H9 (cell line): ENCODE results near the gene DPT. TPM values are rescaled to one million over a fixed set of nuclear protein-coding genes. Genes with fewer than 3 reads are reported as not detected.

Experiments used
- DNase-seq: peaks from one replicate; pipeline ENCODE4 v3.0.0-alpha.2; 2017
- H2AFZ ChIP-seq: one replicate; pipeline ENCODE4 v1.6.1; 2013; ENCODE audit warnings: mild to moderate bottlenecking, low read length, control low read depth, moderate library complexity
- H2AK5ac ChIP-seq: 2 replicates; pipeline ENCODE4 v1.6.1; 2013; ENCODE audit warnings: low read length, control low read depth, mixed read lengths; ENCODE audit not compliant: insufficient read length
- H2BK120ac ChIP-seq: one replicate; pipeline ENCODE4 v1.6.1; 2013; ENCODE audit warnings: low read depth, mild to moderate bottlenecking, low read length, control low read depth, inconsistent platforms; ENCODE audit not compliant: poor library complexity, severe bottlenecking
- H2BK12ac ChIP-seq: 2 replicates; pipeline ENCODE4 v1.6.1; 2013; ENCODE audit warnings: low read length, control low read depth, mixed read lengths, low read depth; ENCODE audit not compliant: insufficient read length
- H2BK15ac ChIP-seq: 2 replicates; pipeline ENCODE4 v1.6.1; 2013; ENCODE audit warnings: low read depth, low read length, control low read depth
- H2BK20ac ChIP-seq: one replicate; pipeline ENCODE4 v1.6.1; 2013; ENCODE audit warnings: low read depth, mild to moderate bottlenecking, low read length, control low read depth, inconsistent platforms; ENCODE audit not compliant: poor library complexity, severe bottlenecking
- H2BK5ac ChIP-seq: 2 replicates; pipeline ENCODE4 v1.6.1; 2013; ENCODE audit warnings: low read length, control low read depth, mixed read lengths; ENCODE audit not compliant: insufficient read length
- H3K14ac ChIP-seq: 2 replicates; pipeline ENCODE4 v1.6.1; 2013; ENCODE audit warnings: low read length, control low read depth; ENCODE audit not compliant: insufficient read depth
- H3K18ac ChIP-seq: 2 replicates; pipeline ENCODE4 v1.6.1; 2013; ENCODE audit warnings: low read depth, mild to moderate bottlenecking, mixed read lengths, low read length, control low read depth; ENCODE audit not compliant: insufficient read length
- H3K23ac ChIP-seq: 2 replicates; pipeline ENCODE4 v1.6.1; 2013; ENCODE audit warnings: low read length, control low read depth, mixed read lengths, low read depth; ENCODE audit not compliant: insufficient read length
- H3K23me2 ChIP-seq: 2 replicates; pipeline ENCODE4 v1.6.1; 2013; ENCODE audit warnings: low read depth, mild to moderate bottlenecking, mixed read lengths, low read length, control low read depth; ENCODE audit not compliant: insufficient read length, poor library complexity, severe bottlenecking
- H3K27ac ChIP-seq: 2 replicates; pipeline ENCODE4 v1.5.1; 2013; ENCODE audit warnings: low read length, control low read depth, mixed read lengths, low read depth; ENCODE audit not compliant: insufficient read length
- H3K27me3 ChIP-seq: 2 replicates; pipeline ENCODE4 v1.6.1; 2013; ENCODE audit warnings: low read length, control low read depth, inconsistent platforms; ENCODE audit not compliant: insufficient read depth
- H3K4ac ChIP-seq: 2 replicates; pipeline ENCODE4 v1.6.1; 2013; ENCODE audit warnings: low read depth, mild to moderate bottlenecking, control low read depth, inconsistent platforms, low read length, moderate library complexity
- H3K4me1 ChIP-seq: 2 replicates; pipeline ENCODE4 v1.6.1; 2013; ENCODE audit warnings: low read length, control low read depth, inconsistent platforms; ENCODE audit not compliant: insufficient read depth
- H3K4me2 ChIP-seq: 2 replicates; pipeline ENCODE4 v1.6.1; 2013; ENCODE audit warnings: low read length, control low read depth, mixed read lengths; ENCODE audit not compliant: insufficient read length, insufficient read depth
- H3K56ac ChIP-seq: 2 replicates; pipeline ENCODE4 v1.6.1; 2013; ENCODE audit warnings: low read depth, mild to moderate bottlenecking, mixed read lengths, low read length, control low read depth; ENCODE audit not compliant: insufficient read length
- H3K79me1 ChIP-seq: 2 replicates; pipeline ENCODE4 v1.6.1; 2013; ENCODE audit warnings: low read depth, mild to moderate bottlenecking, moderate library complexity, low read length, control low read depth, inconsistent platforms; ENCODE audit not compliant: insufficient read depth, poor library complexity, severe bottlenecking
- H3K79me2 ChIP-seq: 2 replicates; pipeline ENCODE4 v1.6.1; 2013; ENCODE audit warnings: low read length, control low read depth, inconsistent platforms; ENCODE audit not compliant: insufficient read depth
- H3K9ac ChIP-seq: 2 replicates; pipeline ENCODE4 v1.6.1; 2013; ENCODE audit warnings: low read length, control low read depth, mixed read lengths; ENCODE audit not compliant: insufficient read length; ENCODE audit errors: extremely low read depth
- H3K9me3 ChIP-seq: one replicate; pipeline ENCODE4 v1.6.1; 2013; ENCODE audit warnings: low read depth, low read length, inconsistent platforms; ENCODE audit not compliant: control insufficient read depth
- H3T11ph ChIP-seq: one replicate; pipeline ENCODE4 v1.6.1; 2013; ENCODE audit warnings: mild to moderate bottlenecking, low read length, control low read depth, inconsistent platforms
- H4K20me1 ChIP-seq: one replicate; pipeline ENCODE4 v1.6.1; 2013; ENCODE audit not compliant: control insufficient read depth, insufficient read length, insufficient read depth
- H4K5ac ChIP-seq: 2 replicates; pipeline ENCODE4 v1.6.1; 2013; ENCODE audit warnings: low read depth, mild to moderate bottlenecking, mixed read lengths, low read length, control low read depth; ENCODE audit not compliant: insufficient read length
- H4K8ac ChIP-seq: replicated peaks from 2 replicates; pipeline ENCODE4 v1.6.1; 2013; ENCODE audit warnings: low read length, control low read depth, mixed read lengths, low read depth; ENCODE audit not compliant: insufficient read length
- H4K91ac ChIP-seq: 2 replicates; pipeline ENCODE4 v1.6.1; 2013; ENCODE audit warnings: low read depth, mild to moderate bottlenecking, moderate library complexity, mixed read lengths, low read length, control low read depth; ENCODE audit not compliant: insufficient read length
- H3K27ac Mint-ChIP-seq, 3 experiments: 2 replicates in 2 of 3; 3 replicates in 1 of 3; pipeline ENCODE4 v1.8.0; 2020 to 2021; ENCODE audit warnings: mixed read lengths in 3 of 3, mild to moderate bottlenecking in 1 of 3, moderate library complexity in 1 of 3
- H3K27me3 Mint-ChIP-seq: 2 replicates; pipeline ENCODE4 v1.8.0; 2021; ENCODE audit warnings: low read depth, mild to moderate bottlenecking, moderate library complexity, mixed read lengths
- H3K36me3 Mint-ChIP-seq, 3 experiments: 2 replicates in 2 of 3; 3 replicates in 1 of 3; pipeline ENCODE4 v1.8.0; 2020 to 2021; ENCODE audit warnings: low read depth in 3 of 3, mixed read lengths in 3 of 3; ENCODE audit not compliant: insufficient read depth in 1 of 3
- H3K4me1 Mint-ChIP-seq, 2 experiments: 2 replicates each; pipeline ENCODE4 v1.8.0; 2020; ENCODE audit warnings: mixed read lengths in 2 of 2
- H3K4me3 Mint-ChIP-seq, 2 experiments: 2 replicates in 1 of 2; 3 replicates in 1 of 2; pipeline ENCODE4 v1.8.0; 2020 to 2021; ENCODE audit warnings: mild to moderate bottlenecking in 2 of 2, mixed read lengths in 2 of 2, moderate library complexity in 1 of 2
- H3K9me3 Mint-ChIP-seq, 2 experiments: 2 replicates in 1 of 2; 3 replicates in 1 of 2; pipeline ENCODE4 v1.8.0; 2020; ENCODE audit warnings: mild to moderate bottlenecking in 2 of 2, mixed read lengths in 2 of 2, moderate library complexity in 1 of 2
- CTCF ChIP-seq: fragments of 200-600 bp; sonication (generic); conservative IDR thresholded peaks from 3 replicates; pipeline ENCODE4 v1.8.0; 2021; ENCODE audit warnings: antibody characterized with exemption, mild to moderate bottlenecking
- WGBS: extraction: QIAGEN DNeasy Blood & Tissue Kit; methylation state at CpG from one replicate; pipeline ENCODE4 v1.1.7; 2013; ENCODE audit warnings: missing lambda C conversion rate, low lambda C conversion rate, mixed read lengths; ENCODE audit not compliant: insufficient read length; ENCODE audit errors: extremely low coverage; 5-methylcytosine and 5-hydroxymethylcytosine counted together
- total RNA-seq: library from RNA; stranded (reverse); gene quantifications from 2 replicates; pipeline ENCODE4 v1.2.1, GENCODE V29; 2021

Gene DPT
- total RNA-seq, 1 experiment from 2014 or later = not detected

- Histone ChIP-seq H3K56ac (no peak overlapping the region), H2BK120ac (no peak overlapping the region), H2BK5ac (no peak overlapping the region), H3K18ac (no peak overlapping the region), H3K4me1 (no peaks in the 10 kb centered on the region), H3T11ph (no peak overlapping the region), H4K20me1 (no peaks in the 10 kb centered on the region), H4K91ac (no peak overlapping the region), H3K4ac (no peak overlapping the region), H2AK5ac (no peak overlapping the region), H3K23ac (no peak overlapping the region), H3K4me2 (no peak overlapping the region), H3K23me2 (no peaks in the 10 kb centered on the region), H3K79me1 (no peaks in the 10 kb centered on the region), H4K5ac (no peak overlapping the region), H2BK15ac (no peak overlapping the region), H2AFZ (no peak overlapping the region), H3K14ac (no peak overlapping the region), H4K8ac (no peak overlapping the region), H3K27ac (no peak overlapping the region), H2BK12ac (no peak overlapping the region), H3K9ac (no peak overlapping the region), H2BK20ac (no peak overlapping the region), H3K9me3 (no peaks in the 10 kb centered on the region), H3K27me3 (no peaks in the 10 kb centered on the region), H3K79me2 (no peaks in the 10 kb centered on the region)
- no peaks in the 10 kb centered on the region for H3K9me3 Mint-ChIP-seq
- no peaks in the 10 kb centered on the region for H3K36me3 Mint-ChIP-seq
- H3K27me3 Mint-ChIP-seq = no peaks in the 10 kb centered on the region; the same call in 1 of the 2 replicates
- WGBS = no CpG with 5 or more reads among the region's 2 CpGs
- H3K4me1 Mint-ChIP-seq = peaks cover 0 to under 1% of the 10 kb centered on the region in 2 experiments; a peak in 1 of 4 replicates
- no peak for TF ChIP-seq CTCF
- no peak overlapping the region for H3K4me3 Mint-ChIP-seq
- no peak for DNase-seq
- no peak overlapping the region for H3K27ac Mint-ChIP-seq
These were observed 39.7 kb downstream of the DPT start for GRCh38 chr1:168689327-168689657.
